A549 treated with CORT108297 at 1 μM for 4 hours (cell line): Measurements from ENCODE around the gene TM7SF2. TPM values are rescaled to one million over a fixed set of nuclear protein-coding genes. Genes with fewer than 3 reads are reported as not detected.

ENCODE experiments used
- total RNA-seq: library from RNA; stranded (reverse); fragments of 200-300 nt; extraction: Qiagen RNA extraction; gene quantifications from 5 replicates; pipeline ENCODE4 v1.2.3, GENCODE V29; 2022

The TM7SF2 gene
- total RNA-seq, result 4.2 to 8.3 TPM (median 6.2 TPM) in 5 replicates

DNA sequence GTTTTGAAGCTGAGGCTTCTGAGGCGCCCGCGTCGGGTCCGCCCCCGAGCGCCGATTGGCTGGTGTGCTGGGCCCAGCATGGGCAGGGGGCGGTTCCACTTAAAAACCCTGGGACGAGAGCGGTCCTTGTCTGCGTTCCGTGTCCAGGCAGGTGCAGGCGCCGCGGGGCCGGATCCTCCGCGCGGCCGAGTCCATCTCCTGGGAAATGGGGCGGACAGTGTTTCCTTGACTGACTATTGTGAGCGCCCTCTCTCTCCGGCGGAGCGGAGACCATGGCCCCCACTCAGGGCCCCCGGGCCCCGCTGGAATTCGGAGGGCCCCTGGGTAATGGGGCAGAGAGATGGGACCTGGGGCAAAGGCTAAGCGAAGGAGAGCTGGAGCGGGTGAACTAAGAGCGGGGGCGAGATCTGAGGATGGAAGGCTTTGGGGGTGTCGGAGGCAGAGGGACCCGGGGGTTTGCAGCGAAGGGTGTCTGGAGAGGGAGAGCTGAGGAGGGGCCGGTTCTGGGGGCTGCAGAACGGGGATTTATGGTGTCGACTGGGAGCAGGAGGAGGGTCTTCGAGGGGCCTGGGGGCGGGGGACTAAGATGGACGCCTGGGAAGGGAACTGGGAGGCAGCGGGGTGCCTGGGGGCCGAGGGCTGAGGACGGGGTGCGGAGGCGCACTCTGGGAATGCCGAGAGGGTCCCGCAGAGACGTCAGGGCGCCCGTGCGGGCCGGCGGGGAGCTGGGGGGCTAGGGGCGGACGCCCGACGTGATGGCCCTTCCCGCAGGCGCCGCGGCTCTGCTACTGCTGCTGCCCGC, at the start of gene TM7SF2:
Gene TM7SF2, plus strand, starts transcription at position 129 of the 802 bp plus-strand sequence. Its CDS starts 144 bp downstream, at position 273.

GRCh38 chr11:65083834-65084597, 27.7 kb upstream of the TM7SF2 start, which contains the start of the genes CDCA5 and ZFPL1:
CDCA5 (minus strand) TSS chr11:65084040; CDS start chr11:65083978, 62 bp downstream.
ZFPL1 (plus strand) TSS chr11:65084222; CDS start chr11:65084699, 477 bp downstream.

GRCh38 chr11:65095974-65096806, 15.5 kb upstream of the TM7SF2 start, which contains the start of gene VPS51:
VPS51 (plus strand) TSS chr11:65096214; CDS start chr11:65096251, 37 bp downstream.

GRCh38 chr11:65117206-65118096, 5.8 kb downstream of the TM7SF2 start, which contains the start of gene ZNHIT2:
ZNHIT2 (minus strand) TSS chr11:65117701; CDS start chr11:65117653, 48 bp downstream.

DNA sequence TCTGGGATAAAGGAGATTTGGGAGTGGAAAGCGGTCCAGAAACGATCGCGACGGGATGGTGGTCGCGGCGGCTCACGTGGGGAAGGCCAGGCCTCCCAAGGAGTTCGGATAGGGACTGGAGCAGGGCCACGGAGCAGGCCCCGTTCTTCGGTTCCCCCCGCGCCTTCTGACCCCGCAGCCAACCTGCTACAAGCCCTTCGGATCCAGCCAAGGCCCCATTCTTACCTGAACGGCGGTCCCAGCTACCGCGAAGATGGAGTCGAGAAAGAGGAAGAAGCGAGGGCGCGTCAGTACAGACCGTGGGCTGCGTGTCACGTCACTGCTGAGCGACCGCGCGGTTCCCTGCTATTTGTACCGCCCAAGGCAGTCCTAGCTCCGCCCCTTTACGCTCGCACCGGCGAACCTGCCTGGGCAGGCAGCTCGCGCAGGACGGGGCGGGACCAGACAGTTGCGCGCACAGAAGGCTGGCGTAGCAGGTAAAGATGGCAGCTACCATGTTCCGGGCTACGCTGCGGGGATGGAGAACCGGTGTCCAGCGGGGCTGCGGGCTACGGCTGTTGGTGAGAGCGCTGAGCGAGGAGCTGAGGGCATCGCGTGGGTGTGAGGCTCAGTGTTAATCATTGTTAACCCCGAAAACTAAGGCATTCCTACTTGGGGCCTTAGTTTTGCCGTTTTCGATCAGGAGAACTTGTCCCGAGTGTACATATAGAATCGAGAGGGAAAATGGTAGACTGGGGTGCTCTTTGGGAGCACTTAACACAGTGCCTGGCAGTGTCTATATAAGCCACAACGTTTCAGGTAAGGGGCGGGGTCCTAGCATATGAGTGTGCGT, 10.4 kb downstream of the TM7SF2 start, which contains the start of the genes FAU and MRPL49:
Gene FAU, minus strand, starts transcription at position 270 of the 832 bp plus-strand sequence. CDS start 321 bp downstream, outside the sequence.
Gene MRPL49, plus strand, starts transcription at position 457 of the 832 bp plus-strand sequence. Its CDS starts 26 bp downstream, at position 483.

GRCh38 chr11:65134240-65134951, 22.7 kb downstream of the TM7SF2 start, which contains the start of gene SYVN1:
SYVN1 (minus strand) TSS chr11:65134519; CDS start chr11:65133601, 918 bp downstream.

Other genes starting within 250 kb of the TM7SF2 start
- 98.0 to 142 TPM (median 132 TPM) in 5 replicates for gene EHD1, start 233.3 kb upstream of the TM7SF2 start, total RNA-seq
- gene ATG2A, start 194.7 kb upstream of the TM7SF2 start, total RNA-seq, result 12.4 to 25.1 TPM (median 23.4 TPM) in 5 replicates
- gene PPP2R5B, start 187.2 kb upstream of the TM7SF2 start, total RNA-seq, result 4.5 to 6.9 TPM (median 4.9 TPM) in 5 replicates
- gene GPHA2, start 176.0 kb upstream of the TM7SF2 start, total RNA-seq, result not detected in 5 replicates
- gene MAJIN, start 139.8 kb upstream of the TM7SF2 start, total RNA-seq, result not detected in 5 replicates
- 0.74 to 1.0 TPM (median 0.96 TPM) in 5 replicates for gene BATF2, start 114.9 kb upstream of the TM7SF2 start, total RNA-seq
- gene ARL2, start 97.7 kb upstream of the TM7SF2 start, total RNA-seq, result 167 to 196 TPM (median 191 TPM) in 5 replicates
- 20.7 to 25.8 TPM (median 23.6 TPM) in 5 replicates for gene SNX15, start 84.4 kb upstream of the TM7SF2 start, total RNA-seq
- gene SAC3D1, start 70.7 kb upstream of the TM7SF2 start, total RNA-seq, result 33.4 to 59.7 TPM (median 56.5 TPM) in 5 replicates
- 0.03 TPM in 1 of 5 replicates, not detected in the others for gene NAALADL1, start 53.3 kb upstream of the TM7SF2 start, total RNA-seq
- gene CDCA5, start 27.8 kb upstream of the TM7SF2 start, total RNA-seq, result 56.7 to 72.8 TPM (median 69.2 TPM) in 5 replicates
- 32.3 to 35.1 TPM (median 33.5 TPM) in 5 replicates for gene ZFPL1, start 27.6 kb upstream of the TM7SF2 start, total RNA-seq
- 50.1 to 57.1 TPM (median 54.1 TPM) in 5 replicates for gene VPS51, start 15.7 kb upstream of the TM7SF2 start, total RNA-seq
- 13.2 to 25.1 TPM (median 24.8 TPM) in 5 replicates for gene ZNHIT2, start 5.8 kb downstream of the TM7SF2 start, total RNA-seq
- 801 to 1,074 TPM (median 1,010 TPM) in 5 replicates for gene FAU, start 10.3 kb downstream of the TM7SF2 start, total RNA-seq
- gene MRPL49, start 10.4 kb downstream of the TM7SF2 start, total RNA-seq, result 72.1 to 80.3 TPM (median 75.3 TPM) in 5 replicates
- 30.5 to 45.9 TPM (median 41.9 TPM) in 5 replicates for gene SYVN1, start 22.6 kb downstream of the TM7SF2 start, total RNA-seq
- gene SPDYC, start 58.4 kb downstream of the TM7SF2 start, total RNA-seq, result not detected in 5 replicates
- gene CAPN1, start 70.1 kb downstream of the TM7SF2 start, total RNA-seq, result 97.2 to 123 TPM (median 115 TPM) in 5 replicates
- 13.4 to 15.9 TPM (median 15.1 TPM) in 5 replicates for gene POLA2, start 150.1 kb downstream of the TM7SF2 start, total RNA-seq
- 13.4 to 21.3 TPM (median 16.9 TPM) in 5 replicates for gene CDC42EP2, start 203.0 kb downstream of the TM7SF2 start, total RNA-seq
- gene DPF2, start 222.0 kb downstream of the TM7SF2 start, total RNA-seq, result 39.4 to 46.7 TPM (median 40.4 TPM) in 5 replicates
- 0.60 to 1.1 TPM (median 1.0 TPM) in 5 replicates for gene TIGD3, start 242.9 kb downstream of the TM7SF2 start, total RNA-seq